HL-60 (cell line): ENCODE measurements around the gene FRK.
"Not testable (repeated sequence)": the region's sequence is repeated elsewhere in the genome, so short reads cannot be mapped to it uniquely, and the experiment has no call there.

Source experiments
- DNase-seq, 2 experiments: peaks; one replicate each; pipeline ENCODE4 v3.0.0-alpha.2; 2010 to 2020; ENCODE audit warnings: low read depth in 1 of 2, low spot score in 1 of 2
- H3K27ac ChIP-seq: fragments of 250-450 bp; sonication (Bioruptor Pico); replicated peaks from 2 replicates; pipeline ENCODE4 v1.5.1; 2020; ENCODE audit warnings: mild to moderate bottlenecking, moderate library complexity
- H3K27me3 ChIP-seq: fragments of 250-450 bp; sonication (Bioruptor Pico); 2 replicates; pipeline ENCODE4 v1.5.1; 2021; ENCODE audit warnings: mild to moderate bottlenecking, moderate library complexity; ENCODE audit not compliant: insufficient read depth, poor library complexity, severe bottlenecking
- H3K4me3 ChIP-seq: replicated peaks from 2 replicates; pipeline ENCODE4 v1.5.1; 2011; ENCODE audit warnings: mild to moderate bottlenecking, control low read depth, low read length; ENCODE audit not compliant: insufficient read depth
- CTCF ChIP-seq: IDR thresholded peaks from one replicate; pipeline ENCODE4 v1.5.1; 2011; ENCODE audit warnings: low read length, control low read depth, inconsistent platforms; ENCODE audit not compliant: insufficient read depth
- GABPA ChIP-seq: IDR thresholded peaks from 2 replicates; pipeline ENCODE4 v1.6.1; 2012; ENCODE audit warnings: low read depth
- POLR2AphosphoS5 ChIP-seq: IDR thresholded peaks from 2 replicates; pipeline ENCODE4 v1.6.1; 2012; ENCODE audit warnings: low read depth
- REST ChIP-seq: IDR thresholded peaks from 2 replicates; pipeline ENCODE4 v1.6.1; 2012; ENCODE audit warnings: low read depth; ENCODE audit not compliant: insufficient replicate concordance
- SPI1 ChIP-seq: IDR thresholded peaks from 2 replicates; pipeline ENCODE4 v1.6.1; 2012; ENCODE audit warnings: low read depth, mild to moderate bottlenecking, borderline replicate concordance

Gene FRK

DNA sequence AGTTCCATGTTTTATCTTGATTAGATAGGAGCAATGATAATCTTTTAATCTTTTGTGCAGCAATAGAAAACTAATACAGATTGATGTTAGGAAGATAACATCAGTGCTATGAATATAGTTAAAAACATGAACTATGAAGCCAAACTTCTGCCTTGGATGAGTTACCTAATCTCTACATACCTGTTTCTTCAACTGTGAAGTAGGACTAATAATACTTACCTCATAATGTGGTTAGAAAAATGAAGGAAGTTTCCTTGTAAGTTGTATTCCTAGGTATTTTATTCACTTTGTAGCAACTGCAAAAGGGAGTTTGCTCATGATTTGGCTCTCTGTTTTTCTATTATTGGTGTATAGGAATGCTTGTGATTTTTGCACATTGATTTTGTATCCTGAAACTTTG lies 111.9 kb downstream of the FRK start:
- no peak for DNase-seq
- H3K4me3 ChIP-seq, result no peak overlapping the region
- TF ChIP-seq REST (no peak), GABPA (no peak), SPI1 (no peak), POLR2AphosphoS5 (no peak), CTCF (no peak)
- no peaks in the 10 kb centered on the region for H3K27me3 ChIP-seq
- H3K27ac ChIP-seq, result no peak overlapping the region

GRCh38 chr6:115947966-115948541 lies 112.6 kb downstream of the FRK start:
- Histone ChIP-seq H3K27me3 (no peaks in the 10 kb centered on the region), H3K27ac (no peak overlapping the region), H3K4me3 (no peak overlapping the region)
- no peak for DNase-seq
- no peak for TF ChIP-seq SPI1
- TF ChIP-seq REST, result no peak
- TF ChIP-seq POLR2AphosphoS5, result no peak
- TF ChIP-seq GABPA, result no peak
- no peak for TF ChIP-seq CTCF

- no peak for DNase-seq
- no peak for TF ChIP-seq SPI1
- no peak overlapping the region for H3K4me3 ChIP-seq
- no peaks in the 10 kb centered on the region for H3K27me3 ChIP-seq
- no peak overlapping the region for H3K27ac ChIP-seq
These were observed 114.9 kb downstream of the FRK start for GRCh38 chr6:115945812-115946211.

GRCh38 chr6:115945306-115945705 lies 115.4 kb downstream of the FRK start:
- Histone ChIP-seq H3K27me3 (no peaks in the 10 kb centered on the region), H3K27ac (no peak overlapping the region), H3K4me3 (no peak overlapping the region)
- no peak for DNase-seq
- no peak for TF ChIP-seq GABPA

DNA sequence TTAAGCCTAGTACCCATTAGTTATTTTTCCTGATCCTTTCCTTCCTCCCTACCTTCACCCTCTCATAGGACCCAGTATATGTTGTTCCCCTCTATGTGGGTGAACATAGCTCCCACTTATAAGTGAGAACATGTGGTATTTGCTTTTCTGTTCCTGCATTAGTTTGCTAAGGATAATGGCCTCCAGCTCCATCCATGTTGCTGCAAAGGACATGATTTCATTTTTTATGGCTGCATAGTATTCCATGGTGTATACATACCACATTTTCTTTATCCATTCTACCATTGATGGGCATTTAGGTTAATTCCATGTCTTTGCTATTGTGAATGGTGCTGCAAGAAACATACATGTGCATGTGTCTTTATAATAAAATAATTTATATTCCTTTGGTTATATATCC lies 115.9 kb downstream of the FRK start:
- not testable (repeated sequence) for H3K27me3 ChIP-seq, DNase-seq, H3K4me3 ChIP-seq, H3K27ac ChIP-seq

- H3K27me3 ChIP-seq, DNase-seq, H3K27ac ChIP-seq, H3K4me3 ChIP-seq: not testable (repeated sequence)
These were observed 123.2 kb downstream of the FRK start for GRCh38 chr6:115937502-115937901.
